Forelimb muscle (tissue), 1 donor: Measurements from ENCODE around the gene OR3A2. TPM values are rescaled to one million over a fixed set of nuclear protein-coding genes. Genes with fewer than 3 reads are reported as not detected.
"Not testable (repeated sequence)": the region's sequence is repeated elsewhere in the genome, so short reads cannot be mapped to it uniquely, and the experiment has no call there.

Experiments
- DNase-seq: peaks from one replicate; pipeline ENCODE4 v3.0.0-alpha.2; 2013; ENCODE audit warnings: low read depth
- polyA plus RNA-seq: library from polyadenylated mRNA; unstranded; fragments of 120-200 nt; gene quantifications from one replicate; pipeline ENCODE4 v1.2.1, GENCODE V29; 2013; ENCODE audit not compliant: insufficient read length

OR3A2 gene
- polyA plus RNA-seq, 1 donor = not detected

DNA sequence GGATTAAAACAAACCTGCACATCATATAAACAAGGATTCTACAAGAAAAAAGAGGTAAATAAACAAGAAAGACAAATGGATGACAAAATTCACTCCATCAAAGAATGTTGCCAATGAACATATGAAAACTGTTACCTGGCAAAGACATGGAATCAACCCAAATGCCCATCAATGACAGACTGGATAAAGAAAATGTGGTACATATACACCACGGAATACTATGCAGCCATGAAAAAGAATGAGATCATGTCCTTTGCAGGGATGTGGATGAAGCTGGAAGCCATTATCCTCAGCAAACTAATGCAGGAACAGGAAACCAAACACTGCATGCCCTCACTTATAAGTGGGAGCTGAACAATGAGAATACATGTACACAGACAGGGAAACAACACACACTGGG, 92.6 kb downstream of the OR3A2 start:
- DNase-seq = not testable (repeated sequence)

DNA sequence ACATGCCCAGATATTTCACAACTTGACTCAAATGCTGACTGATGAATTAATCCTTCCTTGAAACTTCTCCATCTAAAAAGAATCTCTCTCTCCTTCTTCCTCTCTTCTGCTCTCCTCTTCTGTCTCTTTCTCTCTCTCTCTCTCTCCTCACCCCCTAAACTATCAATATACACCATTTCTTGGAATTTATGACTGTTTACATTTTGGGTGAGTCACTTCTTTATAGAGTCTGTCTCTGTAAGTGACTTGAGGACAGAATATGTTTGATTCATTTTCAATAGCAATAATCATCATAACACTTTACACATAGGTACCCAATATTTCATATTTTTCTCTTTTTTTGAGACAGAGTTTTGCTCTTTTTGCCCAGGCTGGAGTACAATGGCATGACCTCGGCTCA, 103.2 kb downstream of the OR3A2 start:
- DNase-seq = no peak

DNA sequence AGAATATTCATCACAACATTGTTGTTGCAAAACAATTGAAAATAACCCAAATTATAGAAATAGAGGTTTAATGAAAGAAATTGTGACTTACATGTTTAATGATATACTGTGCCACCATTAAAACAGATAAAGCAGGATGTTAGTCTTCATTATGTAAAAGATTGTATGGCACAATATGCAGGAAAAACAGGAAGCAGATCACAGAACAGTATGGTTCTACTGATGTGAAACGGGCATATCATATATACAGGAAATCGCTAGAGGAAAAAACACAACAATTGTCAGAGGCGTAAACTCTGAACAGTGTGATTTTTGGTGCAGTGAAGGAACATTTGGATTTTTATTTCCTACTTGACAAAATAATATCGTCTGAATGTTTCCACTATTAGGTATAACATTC, 110.0 kb downstream of the OR3A2 start:
- DNase-seq = no peak

DNA sequence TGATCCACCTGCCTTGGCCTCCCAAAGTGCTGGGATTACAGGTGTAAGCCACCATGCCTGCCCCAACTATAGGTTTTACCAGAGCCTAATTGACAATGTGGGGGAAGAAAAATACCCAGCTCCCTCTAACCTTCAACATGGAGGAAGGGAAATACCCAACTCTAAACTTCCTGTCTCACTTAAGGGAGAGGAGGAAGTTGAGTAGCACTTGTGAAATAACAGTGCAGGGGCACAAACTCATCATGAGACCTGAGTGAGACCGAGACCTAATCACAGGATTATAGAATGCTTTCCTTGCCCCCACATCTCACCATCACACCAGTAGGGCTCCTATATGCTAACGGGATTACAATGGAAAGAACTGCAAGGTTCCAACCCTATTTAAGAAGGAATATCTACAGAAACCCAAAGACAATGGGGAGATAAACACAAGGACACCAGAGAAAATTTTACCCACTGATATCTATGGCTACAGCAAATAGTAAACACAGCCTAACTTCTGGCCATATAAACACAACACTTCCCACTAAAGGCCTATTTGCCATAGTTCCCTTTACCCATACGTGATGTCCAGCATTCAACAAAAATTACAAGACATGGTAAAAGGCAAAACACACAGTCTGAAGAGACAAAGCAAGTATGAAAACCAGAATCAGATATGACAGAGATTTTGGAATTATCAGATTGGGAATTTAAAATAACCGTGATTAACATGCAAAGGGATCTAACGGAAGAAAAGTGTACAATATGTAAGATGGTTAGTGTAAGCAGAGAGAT, 114.8 kb downstream of the OR3A2 start:
- no peak for DNase-seq

DNA sequence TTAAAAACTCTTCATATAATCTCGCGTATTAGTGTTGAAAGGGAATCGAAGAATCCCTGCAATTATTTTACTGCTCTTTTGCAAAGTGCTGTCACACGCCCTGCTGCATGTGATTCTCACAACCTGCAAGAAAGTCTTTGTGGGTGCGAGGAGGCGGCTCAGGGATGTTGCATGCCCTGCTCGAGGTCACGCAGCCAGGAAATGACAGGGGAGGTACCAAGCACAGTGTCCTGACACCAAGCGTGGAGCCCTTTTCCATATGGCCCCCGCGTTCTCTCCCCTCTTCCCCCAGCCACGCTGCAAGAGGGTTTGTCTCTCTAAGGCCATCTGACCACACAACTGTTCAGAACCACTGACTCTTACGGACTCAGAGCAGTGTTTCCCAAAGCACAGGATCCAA, 125.5 kb downstream of the OR3A2 start:
- no peak for DNase-seq

DNA sequence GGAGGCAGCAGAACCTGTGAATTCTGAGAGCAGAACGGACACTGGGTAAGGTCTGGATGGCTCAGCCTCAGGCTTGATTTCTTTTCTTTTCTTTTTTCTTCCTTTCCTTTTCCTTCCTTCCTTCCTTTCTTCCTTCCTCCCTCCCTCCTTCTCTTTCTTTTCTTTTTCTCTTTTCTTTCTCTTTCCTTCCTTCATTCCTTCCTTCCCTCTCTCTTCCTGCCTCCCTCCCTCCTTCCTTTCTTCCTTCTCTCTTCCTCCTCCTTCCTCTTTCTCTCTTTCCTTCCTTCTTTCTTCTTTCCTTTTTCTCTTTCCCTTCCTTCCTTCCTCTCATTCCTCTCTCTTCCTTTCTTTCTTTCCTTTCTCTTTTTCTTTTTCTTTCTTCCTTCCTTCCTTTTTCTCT, 125.9 kb downstream of the OR3A2 start:
- no peak for DNase-seq

DNA sequence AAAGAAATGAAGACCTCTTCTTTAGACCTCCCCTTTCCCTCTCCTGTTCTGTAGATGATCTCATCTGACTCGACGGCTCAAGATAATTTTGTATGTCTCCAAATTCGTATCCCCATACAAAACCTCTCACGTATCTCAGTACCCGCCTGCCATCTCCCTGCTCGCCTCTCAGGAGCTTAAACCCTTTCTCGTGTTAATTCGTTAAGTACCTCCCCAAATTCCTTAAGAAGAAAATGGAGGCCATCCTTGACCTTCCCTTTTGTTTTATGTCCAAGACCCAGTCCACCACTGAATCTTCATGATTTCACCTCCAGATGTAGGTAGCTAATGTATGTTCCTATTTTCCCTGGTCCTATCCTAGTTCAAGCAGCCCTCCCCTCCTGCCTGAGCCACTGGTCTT, 129.5 kb downstream of the OR3A2 start:
- no peak for DNase-seq

DNA sequence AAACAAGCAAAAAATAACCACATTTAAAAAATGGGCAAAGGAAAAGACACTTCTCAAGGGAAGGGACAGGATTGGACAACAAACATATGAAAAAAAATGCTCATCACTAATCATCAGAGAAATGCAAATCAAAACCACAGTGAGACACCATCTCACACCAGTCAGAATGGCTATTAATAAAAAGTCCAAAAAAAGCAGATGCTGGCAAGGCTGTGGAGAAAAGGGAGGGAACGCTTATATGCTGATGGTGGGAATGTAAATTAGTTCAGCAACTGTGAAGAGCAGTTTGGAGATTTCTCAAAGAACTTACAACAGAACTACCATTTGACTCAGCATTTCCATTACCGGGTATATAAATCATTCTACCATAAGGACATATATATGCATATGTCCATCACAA, 137.1 kb downstream of the OR3A2 start:
- not testable (repeated sequence) for DNase-seq

DNA sequence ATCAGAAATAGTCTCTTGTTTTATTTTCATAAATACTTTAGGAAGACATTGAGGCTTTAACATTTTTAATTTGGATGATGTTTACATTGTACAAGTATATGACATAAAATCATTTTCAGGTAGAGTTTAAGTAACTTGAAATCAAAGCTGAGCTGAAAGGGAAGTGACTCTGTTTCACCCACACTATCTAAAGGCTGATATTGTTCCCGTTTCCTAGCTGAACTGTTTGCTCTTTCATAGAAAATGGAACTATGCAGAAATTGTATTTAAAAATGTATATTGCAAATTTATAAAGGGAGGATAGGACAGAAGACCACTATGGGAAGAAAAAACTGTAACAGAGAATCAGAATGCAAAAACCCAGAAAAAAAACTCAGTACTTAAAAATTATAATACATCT, 141.3 kb downstream of the OR3A2 start:
- DNase-seq = not testable (repeated sequence)

DNA sequence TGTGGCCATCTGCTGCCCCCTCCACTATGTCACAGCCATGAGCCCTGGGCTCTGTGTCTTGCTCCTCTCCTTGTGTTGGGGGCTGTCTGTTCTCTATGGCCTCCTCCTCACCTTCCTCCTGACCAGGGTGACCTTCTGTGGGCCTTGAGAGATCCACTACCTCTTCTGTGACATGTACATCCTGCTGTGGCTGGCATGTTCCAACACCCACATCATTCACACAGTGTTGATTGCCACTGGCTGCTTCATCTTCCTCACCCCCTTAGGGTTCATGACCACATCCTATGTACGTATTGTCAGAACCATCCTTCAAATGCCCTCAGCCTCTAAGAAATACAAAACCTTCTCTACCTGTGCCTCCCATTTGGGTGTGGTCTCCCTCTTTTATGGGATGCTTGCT, 145.1 kb downstream of the OR3A2 start:
- DNase-seq = not testable (repeated sequence)

DNA sequence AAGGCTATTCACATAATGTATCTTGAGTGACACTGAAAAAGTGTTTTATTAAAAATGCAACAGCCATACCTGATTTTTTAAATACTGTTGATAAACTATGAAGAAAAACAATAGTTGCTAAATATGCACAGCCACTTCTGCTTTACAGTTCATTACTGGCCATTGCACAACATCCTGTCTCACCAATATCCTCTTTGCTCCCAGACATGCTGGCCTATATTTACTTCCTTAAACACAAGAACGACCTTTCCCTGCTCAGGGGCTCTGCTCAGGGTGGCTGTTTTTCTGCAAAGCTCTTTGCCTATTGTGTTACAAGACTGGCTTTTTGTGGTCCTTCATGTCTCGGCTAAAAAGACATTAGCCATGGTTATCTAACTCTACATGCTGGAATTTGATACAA, 147.4 kb downstream of the OR3A2 start:
- not testable (repeated sequence) for DNase-seq

DNA sequence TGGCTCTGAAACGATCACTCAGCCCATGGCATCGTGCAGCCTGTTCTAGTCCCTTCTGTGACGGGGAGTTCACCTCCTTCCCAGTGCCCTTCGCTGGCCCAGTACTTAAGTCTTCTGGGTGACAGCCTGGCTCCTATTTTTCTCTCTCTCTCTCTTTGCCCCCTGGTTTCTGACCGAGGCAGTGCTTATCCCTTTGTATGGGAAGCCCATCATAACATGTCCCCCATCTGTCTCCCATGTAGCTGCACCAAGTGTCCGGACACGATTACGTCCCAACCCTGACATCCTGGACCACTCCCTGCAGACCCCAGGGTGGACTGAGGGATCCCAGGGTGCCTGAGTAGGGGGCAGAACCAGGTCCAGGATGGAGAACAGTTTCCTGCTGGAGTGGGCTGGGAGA, 153.8 kb downstream of the OR3A2 start:
- DNase-seq = not testable (repeated sequence)

Other genes starting within 250 kb of the OR3A2 start
- gene OR1A2, start 188.8 kb downstream of the OR3A2 start, polyA plus RNA-seq = not detected
- not detected for gene OR1A1, start 178.6 kb downstream of the OR3A2 start, polyA plus RNA-seq
- not detected for gene OR3A1, start 87.9 kb downstream of the OR3A2 start, polyA plus RNA-seq
- 0.10 TPM for gene OR1E1, start 12.1 kb upstream of the OR3A2 start, polyA plus RNA-seq
- gene OR3A3, start 25.1 kb upstream of the OR3A2 start, polyA plus RNA-seq = 0.09 TPM
- gene OR1E2, start 47.5 kb upstream of the OR3A2 start, polyA plus RNA-seq = not detected
- 0.46 TPM for gene SPATA22, start 85.5 kb upstream of the OR3A2 start, polyA plus RNA-seq
- 2.0 TPM for gene ASPA, start 89.7 kb upstream of the OR3A2 start, polyA plus RNA-seq
- 1.2 TPM for gene TRPV3, start 171.5 kb upstream of the OR3A2 start, polyA plus RNA-seq
- 5.4 TPM for gene TRPV1, start 223.1 kb upstream of the OR3A2 start, polyA plus RNA-seq
- gene SHPK, start 249.9 kb upstream of the OR3A2 start, polyA plus RNA-seq = 6.3 TPM